Activated T-helper 2 cell treated with anti-CD3 and anti-CD28 coated beads, Interferon-gamma antibody, Interleukin-2, Interleukin-4, amounts not matched to agents 10 μg/mL and 5 μg/mL and 100 μg/mL, durations not matched to agents 14 hours and 24 hours and 36 hours (primary cell): Measurements from ENCODE around the gene DMRTA2. TPM values are rescaled to one million over a fixed set of nuclear protein-coding genes. Genes with fewer than 3 reads are reported as not detected.
A peak's percentile ranks its signal among the peaks of the same experiment; 100 is the strongest.

Experiments
- DNase-seq: peaks from one replicate; pipeline ENCODE4 v3.0.0; 2021; ENCODE audit warnings: low spot score
- H3K27ac Mint-ChIP-seq: one replicate; pipeline ENCODE4 v1.8.0; 2021; ENCODE audit warnings: mixed read lengths
- H3K27me3 Mint-ChIP-seq: one replicate; pipeline ENCODE4 v1.8.0; 2021; ENCODE audit warnings: low read depth, mixed read lengths
- H3K36me3 Mint-ChIP-seq: one replicate; pipeline ENCODE4 v1.8.0; 2021; ENCODE audit warnings: low read depth, mixed read lengths
- H3K4me1 Mint-ChIP-seq: one replicate; pipeline ENCODE4 v1.8.0; 2021; ENCODE audit warnings: low read depth, mixed read lengths
- H3K4me3 Mint-ChIP-seq: one replicate; pipeline ENCODE4 v1.8.0; 2021; ENCODE audit warnings: low read depth, mild to moderate bottlenecking, moderate library complexity, mixed read lengths
- H3K9me3 Mint-ChIP-seq: one replicate; pipeline ENCODE4 v1.8.0; 2021; ENCODE audit warnings: mixed read lengths
- intact Hi-C: fragments of 100-400 bp; cut with micrococcal nuclease; formaldehyde crosslinking; loops from one replicate; pipeline ENCODE4 v1.15.1; 2023
- total RNA-seq: library from RNA; stranded (reverse); gene quantifications from 2 replicates; pipeline ENCODE4 v1.2.3, GENCODE V29; 2022

Gene DMRTA2
- total RNA-seq, 1 donor from 2014 or later: not detected

- Mint-ChIP-seq H3K4me3 (no peak overlapping the region), H3K9me3 (no peaks in the 10 kb centered on the region), H3K36me3 (no peaks in the 10 kb centered on the region), H3K4me1 (peaks cover 13% of the 10 kb centered on the region), H3K27ac (no peak overlapping the region), H3K27me3 (peaks cover 89% of the 10 kb centered on the region)
- DNase-seq: no peak
- intact Hi-C loops: loop anchor here (1.0 kb wide), 1 partner anchor 11 kb away; no protein-coding TSS in a partner anchor
Measured at GRCh38 chr1:50427818-50428779, 4.9 kb upstream of the DMRTA2 start.

GRCh38 chr1:50427086-50427817 lies 4.0 kb upstream of the DMRTA2 start:
- intact Hi-C loops: loop anchor here (1.0 kb wide), 1 partner anchor 10 kb away; no protein-coding TSS in a partner anchor
- Mint-ChIP-seq H3K4me1 (peaks cover 13% of the 10 kb centered on the region), H3K27ac (no peak overlapping the region), H3K27me3 (peaks cover 87% of the 10 kb centered on the region), H3K36me3 (no peaks in the 10 kb centered on the region), H3K4me3 (no peak overlapping the region), H3K9me3 (no peaks in the 10 kb centered on the region)
- DNase-seq: no peak

DNA sequence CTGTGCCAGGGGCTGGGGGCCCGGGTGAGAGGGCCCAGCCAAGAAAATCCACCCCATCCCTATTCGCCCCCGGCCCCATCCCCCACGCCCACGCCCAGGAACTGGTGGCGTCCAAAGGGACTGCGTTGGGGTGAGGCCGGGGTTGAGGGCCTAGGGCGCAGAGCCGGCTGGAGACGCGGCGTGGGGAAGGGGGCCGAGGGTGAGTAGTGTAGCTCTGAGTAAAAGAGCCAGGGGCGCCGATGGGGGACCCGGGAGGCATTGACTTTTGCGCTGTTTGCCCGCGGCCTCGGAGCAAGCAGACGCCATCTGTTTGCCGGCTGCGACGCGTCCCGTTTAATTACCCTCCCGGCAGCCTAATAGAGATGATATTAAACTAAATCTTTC lies 3.5 kb upstream of the DMRTA2 start:
- Mint-ChIP-seq H3K4me1 (peaks cover 16% of the 10 kb centered on the region), H3K36me3 (no peaks in the 10 kb centered on the region), H3K27ac (no peak overlapping the region), H3K27me3 (peaks cover 88% of the 10 kb centered on the region), H3K4me3 (no peak overlapping the region), H3K9me3 (no peaks in the 10 kb centered on the region)
- no peak for DNase-seq
- intact Hi-C loops: loop anchor here (1.0 kb wide), 1 partner anchor 9 kb away; no protein-coding TSS in a partner anchor

GRCh38 chr1:50426108-50426700 lies 3.0 kb upstream of the DMRTA2 start:
- Mint-ChIP-seq H3K4me3 (no peak overlapping the region), H3K9me3 (no peaks in the 10 kb centered on the region), H3K27ac (no peak overlapping the region), H3K36me3 (no peaks in the 10 kb centered on the region), H3K27me3 (peaks cover 87% of the 10 kb centered on the region), H3K4me1 (peaks cover 19% of the 10 kb centered on the region)
- intact Hi-C loops: no loop called here
- no peak for DNase-seq

GRCh38 chr1:50425376-50426107 lies 2.3 kb upstream of the DMRTA2 start:
- Mint-ChIP-seq H3K27me3 (peaks cover 81% of the 10 kb centered on the region), H3K4me3 (peak overlapping the region; percentile 8), H3K9me3 (no peaks in the 10 kb centered on the region), H3K27ac (no peak overlapping the region), H3K36me3 (no peaks in the 10 kb centered on the region), H3K4me1 (peaks cover 19% of the 10 kb centered on the region)
- DNase-seq: no peak
- intact Hi-C loops: no loop called here

DNA sequence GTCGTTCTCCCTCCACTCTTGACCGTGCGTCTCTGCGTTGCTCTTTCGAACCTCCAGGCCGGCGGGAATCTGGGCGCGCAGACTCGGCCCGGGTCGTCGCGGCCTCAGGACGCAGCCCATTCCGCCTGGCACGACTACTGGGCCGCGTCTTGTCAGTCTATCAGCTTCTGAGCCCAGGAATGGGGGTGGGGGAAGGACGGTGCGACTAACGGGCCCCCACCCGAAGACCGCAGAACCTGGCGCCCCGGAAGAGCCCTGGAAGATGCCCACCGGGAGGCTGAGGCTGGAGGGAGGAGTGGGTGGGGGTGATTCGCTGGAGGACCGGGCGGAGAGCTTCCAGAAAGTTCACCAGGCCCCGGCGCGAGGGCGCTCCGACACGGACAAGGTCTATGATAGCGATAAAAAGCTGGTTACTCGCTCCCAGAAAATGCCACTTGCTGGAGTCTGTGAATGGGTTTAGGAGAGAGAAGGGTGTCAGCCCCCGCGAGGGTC lies 1.7 kb upstream of the DMRTA2 start:
- intact Hi-C loops: loop anchor here (5.0 kb wide), 1 partner anchor 182 kb away; no protein-coding TSS in a partner anchor
- Mint-ChIP-seq H3K4me1 (peaks cover 26% of the 10 kb centered on the region), H3K9me3 (no peaks in the 10 kb centered on the region), H3K4me3 (peak overlapping the region; percentile 68), H3K36me3 (no peaks in the 10 kb centered on the region), H3K27ac (no peak overlapping the region), H3K27me3 (peaks cover 81% of the 10 kb centered on the region)
- no peak for DNase-seq

DNA sequence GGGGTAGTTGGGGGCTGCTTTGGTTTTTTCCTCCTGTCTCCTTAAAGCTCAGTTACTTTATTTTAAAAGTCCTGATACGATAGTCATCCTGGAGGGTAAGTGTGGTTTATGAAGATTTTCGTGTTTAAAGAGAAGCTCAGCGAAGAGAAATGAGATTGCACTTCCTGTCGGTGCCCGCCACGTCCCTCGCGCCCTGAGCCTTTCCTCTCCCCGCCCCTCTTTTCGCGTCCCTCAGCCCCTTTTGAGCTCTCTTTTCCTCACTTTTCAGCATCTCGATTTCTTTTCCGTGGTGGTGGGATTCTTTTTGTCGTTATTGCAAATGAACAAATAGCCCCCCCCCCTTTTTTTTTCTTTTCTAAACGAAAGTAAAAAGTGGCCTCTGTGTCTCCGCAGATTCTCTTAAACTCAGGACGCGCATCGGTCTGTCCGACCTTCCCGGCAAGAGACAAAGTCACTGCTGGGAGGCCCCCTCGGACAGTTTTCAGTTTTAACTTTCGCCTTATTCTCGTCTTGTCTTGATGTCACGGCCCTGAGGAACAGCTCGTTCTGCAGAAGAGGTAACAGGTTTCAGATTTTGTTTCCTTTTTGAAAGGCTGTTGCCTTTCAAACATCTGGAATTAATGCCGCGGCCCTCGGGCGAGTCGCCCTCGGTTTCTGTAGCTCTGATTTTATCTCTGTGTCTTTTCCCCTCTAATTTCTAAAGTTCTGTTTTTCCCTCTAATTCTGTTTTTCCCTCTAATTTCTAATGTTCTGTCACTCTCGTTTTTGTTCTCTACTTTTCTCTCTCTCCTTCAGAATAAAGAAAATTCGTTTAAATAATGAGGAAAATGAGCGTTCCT lies 1.0 kb upstream of the DMRTA2 start:
- H3K27me3 Mint-ChIP-seq: peaks cover 81% of the 10 kb centered on the region

GRCh38 chr1:50423670-50424000 lies 392 bp upstream of the DMRTA2 start:
- peaks cover 26% of the 10 kb centered on the region for H3K4me1 Mint-ChIP-seq
- intact Hi-C loops: loop anchor here (5.0 kb wide), 1 partner anchor 184 kb away; no protein-coding TSS in a partner anchor
- no peak for DNase-seq
- H3K27me3 Mint-ChIP-seq: peaks cover 78% of the 10 kb centered on the region
- H3K4me3 Mint-ChIP-seq: peak overlapping the region; percentile 68
- H3K27ac Mint-ChIP-seq: peak overlapping the region; percentile 38
- no peaks in the 10 kb centered on the region for H3K36me3 Mint-ChIP-seq
- H3K9me3 Mint-ChIP-seq: no peaks in the 10 kb centered on the region

More for the DNA sequence above, 1.0 kb upstream of the DMRTA2 start:
- DNase-seq: no peak
- intact Hi-C loops: loop anchor here (5.0 kb wide), 1 partner anchor 183 kb away; no protein-coding TSS in a partner anchor
- peaks cover 26% of the 10 kb centered on the region for H3K4me1 Mint-ChIP-seq
- H3K27ac Mint-ChIP-seq: no peak overlapping the region
- peak overlapping the region; percentile 68 for H3K4me3 Mint-ChIP-seq
- H3K36me3 Mint-ChIP-seq: no peaks in the 10 kb centered on the region
- no peaks in the 10 kb centered on the region for H3K9me3 Mint-ChIP-seq

DNA sequence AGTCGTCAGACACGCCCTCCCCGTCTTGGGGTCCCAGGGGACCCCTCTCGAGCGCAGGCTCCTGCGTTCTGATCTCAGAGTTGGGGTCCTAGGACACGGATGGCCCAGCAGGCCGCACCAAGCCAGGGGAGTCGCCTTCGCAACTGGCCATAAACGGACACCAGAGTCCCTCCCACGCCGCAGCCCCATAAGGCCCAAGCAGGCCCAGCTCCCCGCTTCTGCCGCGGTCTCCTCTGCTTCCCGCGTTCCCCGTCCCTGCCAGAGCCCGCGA lies 633 bp downstream of the DMRTA2 start:
- intact Hi-C loops: loop anchor here (5.0 kb wide), 1 partner anchor 185 kb away; no protein-coding TSS in a partner anchor
- no peak overlapping the region for H3K4me3 Mint-ChIP-seq

GRCh38 chr1:50421768-50422674 lies 1.2 kb downstream of the DMRTA2 start:
- Mint-ChIP-seq H3K4me1 (peaks cover 23% of the 10 kb centered on the region), H3K27me3 (peaks cover 76% of the 10 kb centered on the region), H3K9me3 (no peaks in the 10 kb centered on the region), H3K36me3 (no peaks in the 10 kb centered on the region), H3K27ac (peak overlapping the region; percentile 65), H3K4me3 (no peak overlapping the region)
- intact Hi-C loops: loop anchor here (5.0 kb wide), 1 partner anchor 185 kb away; no protein-coding TSS in a partner anchor
- no peak for DNase-seq

More for the DNA sequence above, 633 bp downstream of the DMRTA2 start:
- Mint-ChIP-seq H3K4me1 (peaks cover 26% of the 10 kb centered on the region), H3K27ac (no peak overlapping the region), H3K9me3 (no peaks in the 10 kb centered on the region), H3K27me3 (peaks cover 78% of the 10 kb centered on the region), H3K36me3 (no peaks in the 10 kb centered on the region)
- no peak for DNase-seq

GRCh38 chr1:50421366-50421748 lies 1.9 kb downstream of the DMRTA2 start:
- DNase-seq: no peak
- no peak overlapping the region for H3K4me3 Mint-ChIP-seq
- H3K27me3 Mint-ChIP-seq: peaks cover 79% of the 10 kb centered on the region
- H3K27ac Mint-ChIP-seq: no peak overlapping the region
- H3K9me3 Mint-ChIP-seq: no peaks in the 10 kb centered on the region
- intact Hi-C loops: loop anchor here (5.0 kb wide), 1 partner anchor 186 kb away; no protein-coding TSS in a partner anchor
- H3K4me1 Mint-ChIP-seq: peaks cover 23% of the 10 kb centered on the region
- H3K36me3 Mint-ChIP-seq: no peaks in the 10 kb centered on the region
